Activated CD4-positive, alpha-beta T cell treated with anti-CD3 and anti-CD28 coated beads, Interleukin-2, amount 50 U/mL, for 4 hours (primary cell): ENCODE results near the gene CELF1.
A peak's percentile ranks its signal among the peaks of the same experiment; 100 is the strongest.
"Not testable (repeated sequence)": the region's sequence is repeated elsewhere in the genome, so short reads cannot be mapped to it uniquely, and the experiment has no call there.

Experiments used
- DNase-seq, 2 experiments: peaks; one replicate each; pipeline ENCODE4 v3.0.0-alpha.2; 2020

CELF1 gene

DNA sequence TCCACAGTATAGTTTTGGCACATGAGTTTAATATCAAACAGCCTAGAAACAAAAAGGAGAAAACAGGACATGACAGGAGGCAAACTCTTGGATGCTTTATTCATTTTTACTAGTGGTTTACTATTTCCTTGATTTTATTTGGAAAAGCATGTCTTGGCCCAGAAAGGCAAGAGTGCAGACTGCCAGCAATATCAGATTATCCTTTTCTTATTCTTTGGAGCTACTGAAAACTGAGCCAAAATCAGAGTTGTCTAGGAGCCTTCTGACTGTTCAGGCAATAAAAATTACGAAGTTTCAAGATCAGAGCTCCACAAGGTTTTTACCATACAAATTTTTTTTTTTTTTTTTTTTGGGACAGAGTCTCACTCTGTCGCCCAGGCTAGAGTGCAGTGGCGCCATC, 16.0 kb downstream of the CELF1 start:
- DNase-seq: no peak

DNA sequence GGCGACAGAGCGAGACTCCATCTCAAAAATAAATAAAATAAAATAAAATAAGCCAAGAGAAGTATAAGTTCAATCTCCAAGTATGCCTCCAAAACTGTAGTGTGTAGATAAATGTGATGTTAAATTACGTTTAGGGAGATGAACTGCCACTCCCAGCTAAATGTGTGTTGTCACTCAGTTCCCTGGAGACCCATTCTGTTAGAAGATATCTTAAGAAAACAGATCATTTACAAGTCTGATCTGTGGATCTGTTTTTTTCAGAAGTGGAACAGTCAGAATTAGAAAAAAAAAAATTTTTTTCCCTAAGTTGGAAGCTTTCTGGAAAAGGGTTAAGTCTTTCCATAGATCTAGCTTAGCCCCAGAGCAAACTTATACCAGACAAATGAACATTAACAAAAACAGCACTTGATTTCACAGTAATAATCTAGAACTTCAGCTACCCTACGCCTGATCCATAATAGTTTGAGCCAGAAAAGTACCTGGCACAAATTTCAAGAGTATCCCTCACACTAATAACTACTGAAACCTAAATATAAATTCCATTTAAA, 18.2 kb downstream of the CELF1 start:
- DNase-seq: no peak

DNA sequence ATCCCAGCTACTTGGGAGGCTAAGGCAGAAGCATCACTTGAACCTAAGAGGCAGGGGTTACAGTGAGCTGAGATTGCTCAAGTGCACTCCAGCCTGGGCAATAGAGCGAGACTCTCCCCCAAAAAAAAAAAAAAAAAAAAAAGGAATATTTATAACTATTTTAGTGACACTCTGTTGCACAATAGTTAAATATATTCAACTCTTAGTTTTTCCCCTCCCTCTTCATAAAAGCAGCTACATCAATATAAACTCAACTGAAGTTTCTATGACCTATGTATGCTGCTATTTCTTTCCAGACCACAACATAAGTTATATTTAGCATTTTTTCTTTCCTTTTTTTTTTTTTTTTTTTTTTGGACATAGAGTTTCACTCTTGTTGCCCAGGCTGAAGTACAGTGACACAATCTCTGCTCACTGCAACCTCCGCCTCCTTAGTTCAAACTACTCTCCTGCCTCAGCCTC, 19.2 kb downstream of the CELF1 start:
- DNase-seq: no peak

DNA sequence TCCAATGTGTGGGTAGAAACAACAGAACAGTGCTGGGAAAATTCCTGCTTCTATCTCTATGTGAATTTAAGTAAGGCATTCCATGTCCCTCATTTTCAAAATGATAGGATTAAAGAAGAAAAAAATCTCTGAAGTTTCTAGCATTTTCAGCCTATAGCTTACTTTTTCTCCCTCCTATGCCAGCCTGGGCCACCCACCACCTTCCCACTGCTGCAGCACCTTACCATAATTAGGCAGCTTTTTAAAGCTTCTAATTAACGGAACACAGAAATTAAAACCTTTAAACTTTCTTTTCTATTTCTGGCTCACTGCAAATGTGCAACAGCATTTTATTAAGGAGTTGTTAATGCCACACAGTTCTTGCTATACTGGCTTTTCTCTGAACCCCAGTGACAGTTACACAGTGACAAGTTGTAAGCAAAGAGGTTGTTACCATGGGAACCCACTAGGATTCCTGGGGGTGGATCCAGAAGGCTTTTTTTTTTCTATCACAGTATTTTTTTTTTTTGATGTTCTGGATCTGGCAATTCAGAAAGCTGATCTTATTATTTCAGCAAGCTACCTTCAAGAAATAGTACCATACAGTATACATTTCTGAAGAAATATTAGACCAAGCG, 20.2 kb downstream of the CELF1 start:
- DNase-seq: no peak

DNA sequence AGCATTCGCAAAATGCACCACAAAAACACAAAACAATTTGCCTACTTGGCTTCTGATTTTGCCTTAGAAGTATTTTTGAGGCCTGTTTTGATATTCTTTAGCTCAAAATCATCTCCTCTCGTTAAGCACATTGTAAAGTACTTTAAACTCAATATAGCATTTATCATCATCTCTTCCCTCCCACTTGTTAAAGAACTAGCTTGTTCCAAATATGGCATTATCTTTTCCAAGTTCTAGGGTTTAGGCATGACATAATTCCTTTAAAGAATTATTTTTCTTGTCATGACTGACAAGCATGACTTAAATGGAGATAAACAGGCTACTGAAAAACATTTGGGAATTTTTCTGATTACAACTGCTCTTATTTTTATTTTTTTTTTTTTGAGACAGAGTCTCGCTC, 21.3 kb downstream of the CELF1 start:
- DNase-seq: no peak

DNA sequence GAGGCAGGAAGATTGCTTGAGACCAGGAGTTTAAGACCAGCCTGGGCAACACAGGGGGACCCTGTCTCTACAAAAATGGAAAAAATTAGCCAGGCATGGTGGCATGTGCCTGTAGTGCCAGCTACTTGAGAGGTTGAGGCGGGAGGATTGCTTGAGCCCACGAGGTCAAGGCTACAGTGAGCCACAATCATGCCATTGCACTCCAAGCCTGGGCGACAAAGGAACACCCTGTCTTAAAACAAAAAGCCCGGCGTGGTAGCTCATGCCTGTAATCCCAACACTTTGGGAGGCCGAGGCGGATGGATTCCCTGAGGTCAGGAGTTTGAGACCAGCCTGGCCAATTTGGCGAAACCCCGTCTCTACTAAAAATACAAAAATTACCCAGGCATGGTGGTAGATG, 22.2 kb downstream of the CELF1 start:
- not testable (repeated sequence) for DNase-seq

DNA sequence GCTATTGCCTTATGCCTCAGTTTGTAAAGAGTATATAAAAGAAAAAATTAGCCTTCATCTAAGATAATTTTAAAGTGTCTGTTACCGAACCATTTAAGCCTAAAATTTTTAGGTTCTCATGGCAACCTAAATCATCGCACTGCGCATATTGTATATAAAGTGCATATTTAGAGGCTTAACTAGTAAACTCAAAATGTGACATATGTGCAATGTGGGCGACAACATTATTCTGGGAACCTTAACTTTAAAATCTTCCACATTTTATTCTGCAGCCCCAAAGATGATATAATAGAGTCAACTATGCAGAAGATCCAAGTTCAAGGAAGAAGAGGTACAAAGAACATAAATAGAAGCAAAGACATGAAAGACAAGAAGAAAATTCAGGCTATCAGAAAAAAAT, 23.0 kb downstream of the CELF1 start:
- no peak for DNase-seq

DNA sequence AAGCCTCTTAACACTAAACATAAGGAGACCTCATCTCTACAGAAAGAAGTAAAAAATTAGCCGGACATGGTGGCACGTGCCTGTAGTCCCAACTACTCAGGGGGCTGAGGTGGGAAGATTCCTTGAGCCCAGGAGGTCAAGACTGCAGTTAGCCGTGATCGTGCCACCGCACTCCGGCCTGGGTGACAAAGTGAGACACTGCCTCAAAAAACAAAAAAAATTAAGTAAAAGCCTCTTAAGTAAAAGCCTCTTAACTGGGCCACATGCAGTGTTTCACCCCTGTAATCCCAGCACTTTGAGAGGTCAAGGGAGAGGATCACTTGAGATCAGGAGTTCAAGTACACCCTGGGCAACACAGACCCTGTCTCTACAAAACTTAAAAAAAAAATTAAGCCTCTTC, 25.7 kb downstream of the CELF1 start:
- DNase-seq: no peak

DNA sequence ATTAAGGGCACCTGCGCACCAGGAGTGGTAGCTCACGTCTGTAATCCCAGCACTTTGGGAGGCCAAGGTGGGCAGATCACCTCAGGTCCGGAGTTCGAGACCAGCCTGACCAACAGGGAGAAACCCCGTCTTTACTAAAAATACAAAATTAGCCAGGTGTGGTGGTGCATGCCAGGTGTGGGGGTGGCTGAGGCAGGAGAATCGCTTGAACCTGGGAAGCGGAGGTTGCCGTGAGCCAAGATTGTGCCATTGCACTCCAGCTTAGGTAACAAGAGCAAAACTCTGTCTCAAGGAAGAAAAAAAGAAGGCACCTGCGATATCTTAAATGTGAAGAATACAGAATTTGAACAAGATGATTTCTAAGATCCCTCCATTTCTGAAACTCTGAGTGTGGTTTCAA, 26.9 kb downstream of the CELF1 start:
- DNase-seq: not testable (repeated sequence)

DNA sequence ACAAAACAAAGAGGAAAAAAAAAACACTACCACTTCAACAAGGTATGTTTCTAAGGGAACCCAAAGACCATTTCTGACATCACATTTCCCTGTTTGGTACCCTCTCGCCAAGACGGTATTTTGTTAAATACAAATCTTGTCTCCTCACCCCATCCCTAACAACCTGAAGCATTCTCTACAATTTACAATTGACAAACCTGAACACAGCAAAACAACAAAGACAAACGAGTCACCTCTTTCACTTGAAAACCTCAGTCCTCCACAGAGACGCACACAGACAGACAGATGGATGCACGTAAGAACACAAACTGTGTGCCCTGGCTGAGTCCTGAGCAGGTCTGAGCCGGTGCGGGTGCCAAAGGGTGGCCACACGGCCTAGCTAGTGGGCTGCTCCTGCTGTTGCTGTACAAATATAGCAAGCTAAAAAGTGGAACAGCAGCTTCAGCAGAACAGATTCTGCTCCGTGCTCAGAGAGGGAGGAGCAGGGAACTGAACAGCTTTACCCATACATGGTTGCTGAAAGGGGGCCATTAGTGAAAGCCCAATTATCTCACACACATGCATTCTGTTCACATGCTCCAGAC, 28.5 kb downstream of the CELF1 start:
- no peak for DNase-seq

DNA sequence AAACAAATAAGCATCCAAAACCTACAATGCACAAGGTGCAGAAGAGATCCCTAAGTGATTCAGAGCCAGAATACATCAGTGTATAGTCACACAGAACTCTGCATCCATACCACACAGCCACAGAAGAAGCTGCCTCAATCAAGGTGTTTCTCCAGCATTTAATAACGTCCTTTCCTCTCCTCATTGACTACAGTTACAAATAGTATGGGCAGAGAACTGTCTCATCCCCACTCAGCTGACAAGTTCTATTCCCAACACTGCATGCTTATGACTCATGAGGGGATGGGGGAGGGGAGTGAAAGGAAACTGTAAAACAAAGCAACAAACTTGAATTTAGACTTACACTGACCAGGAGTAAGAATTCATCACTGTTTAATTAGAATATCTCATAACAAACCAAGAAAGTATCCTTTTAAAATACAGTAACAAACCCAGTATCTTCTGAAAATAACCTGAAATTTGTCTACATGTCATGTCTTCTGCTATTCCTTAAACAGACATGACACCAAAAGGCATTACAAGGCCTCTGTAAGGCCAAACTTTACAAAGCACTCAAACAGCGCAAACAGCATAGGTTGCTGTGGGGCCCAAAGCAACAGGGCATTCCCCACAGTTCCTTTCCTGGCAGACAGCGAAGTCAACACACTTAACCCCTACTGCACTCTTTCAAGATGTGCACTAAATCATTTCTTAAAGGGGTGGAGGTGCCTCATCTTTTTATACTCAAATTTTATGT, 29.3 kb downstream of the CELF1 start:
- peak in 1 of 2 experiments; percentile 14 for DNase-seq

DNA sequence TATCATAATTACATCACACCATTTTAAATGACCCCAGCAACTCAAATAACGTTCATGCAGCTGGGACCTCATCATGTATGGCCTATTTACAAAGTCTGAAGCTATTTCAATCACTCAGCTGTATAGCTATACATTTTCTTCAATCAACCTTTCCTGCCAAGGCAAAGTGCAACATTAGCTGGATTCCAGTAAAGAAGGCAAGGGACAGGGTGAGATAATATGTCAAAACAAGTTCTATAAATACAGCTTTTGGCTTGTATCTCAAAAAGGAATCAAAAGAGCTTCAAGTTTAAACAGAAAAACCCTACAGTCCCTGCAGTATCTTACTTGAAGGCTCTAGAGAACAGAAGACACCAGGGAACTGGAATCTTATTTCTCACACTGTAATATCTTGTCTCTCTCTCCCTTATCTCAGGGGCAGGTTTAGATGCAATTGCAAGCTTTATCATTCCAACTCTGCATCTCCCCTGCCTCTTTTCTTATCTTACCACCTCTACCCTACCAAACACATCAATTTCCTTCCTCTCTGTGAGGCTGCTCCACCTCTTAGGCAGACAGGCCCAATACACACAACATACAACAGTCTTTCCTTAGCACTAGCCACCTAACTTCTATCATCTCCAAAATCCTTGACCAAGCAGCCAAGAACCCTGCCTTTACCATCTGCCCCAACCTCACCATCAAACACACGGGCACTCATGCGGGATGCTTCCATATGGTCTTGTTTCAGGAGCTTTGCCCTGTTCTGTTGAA, 34.5 kb downstream of the CELF1 start:
- no peak for DNase-seq

DNA sequence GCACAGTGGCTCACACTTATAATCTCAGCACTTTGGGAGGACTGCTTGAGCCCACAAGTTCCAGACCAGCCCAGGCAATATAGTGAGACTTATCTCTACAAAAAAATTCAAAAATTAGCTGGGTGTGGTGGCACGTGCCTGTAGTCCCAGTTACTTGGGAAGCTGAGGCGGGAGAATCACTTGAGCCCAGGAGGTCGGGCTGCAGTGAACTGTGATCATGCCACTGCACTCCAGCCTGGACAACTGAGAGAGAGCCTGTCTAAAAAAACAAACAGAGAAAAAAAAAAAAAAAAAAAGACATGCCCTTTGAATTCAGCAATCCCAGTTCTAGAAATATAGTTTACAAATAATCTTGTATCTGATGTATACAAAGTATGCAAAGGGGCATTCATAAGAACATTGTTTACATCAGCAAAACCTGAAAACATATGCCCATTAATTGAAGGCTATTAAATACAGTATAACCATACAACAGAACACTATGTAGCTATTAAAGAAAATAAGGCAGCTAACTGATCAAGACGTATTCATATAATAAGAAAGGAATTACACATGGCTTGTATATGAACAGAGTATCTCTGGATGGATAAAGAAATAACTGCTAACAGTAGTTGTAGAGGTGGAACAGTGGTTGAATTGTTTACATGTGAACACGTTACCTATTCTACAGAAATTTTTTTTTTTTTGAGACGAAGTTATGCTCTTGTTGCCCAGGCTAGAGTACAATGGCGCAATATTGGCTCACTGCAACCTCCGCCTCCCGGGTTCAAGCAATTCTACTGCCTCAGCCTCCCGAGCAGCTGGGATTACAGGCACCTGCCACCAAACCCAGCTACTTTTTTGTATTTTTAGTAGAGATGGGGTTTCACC, 35.7 kb downstream of the CELF1 start:
- DNase-seq: no peak

DNA sequence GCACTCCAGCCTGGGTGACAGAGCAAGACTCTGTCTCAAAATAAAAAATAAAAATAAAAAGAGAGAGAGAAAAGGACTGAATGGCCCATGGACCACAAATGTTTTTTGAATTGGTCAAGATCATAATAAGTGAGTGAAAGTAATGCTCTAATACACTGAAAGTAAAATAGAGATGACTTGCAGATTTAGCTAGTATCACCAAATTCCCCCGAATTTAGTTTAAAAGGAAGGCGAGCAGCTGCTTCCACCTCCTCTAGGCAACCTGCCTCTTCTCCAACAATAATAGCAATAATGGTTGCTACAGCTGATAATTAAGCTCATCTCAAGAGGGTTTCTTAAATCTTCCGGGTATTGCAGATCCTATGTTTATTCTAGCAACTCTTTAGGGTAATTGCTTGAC, 36.8 kb downstream of the CELF1 start:
- no peak for DNase-seq

DNA sequence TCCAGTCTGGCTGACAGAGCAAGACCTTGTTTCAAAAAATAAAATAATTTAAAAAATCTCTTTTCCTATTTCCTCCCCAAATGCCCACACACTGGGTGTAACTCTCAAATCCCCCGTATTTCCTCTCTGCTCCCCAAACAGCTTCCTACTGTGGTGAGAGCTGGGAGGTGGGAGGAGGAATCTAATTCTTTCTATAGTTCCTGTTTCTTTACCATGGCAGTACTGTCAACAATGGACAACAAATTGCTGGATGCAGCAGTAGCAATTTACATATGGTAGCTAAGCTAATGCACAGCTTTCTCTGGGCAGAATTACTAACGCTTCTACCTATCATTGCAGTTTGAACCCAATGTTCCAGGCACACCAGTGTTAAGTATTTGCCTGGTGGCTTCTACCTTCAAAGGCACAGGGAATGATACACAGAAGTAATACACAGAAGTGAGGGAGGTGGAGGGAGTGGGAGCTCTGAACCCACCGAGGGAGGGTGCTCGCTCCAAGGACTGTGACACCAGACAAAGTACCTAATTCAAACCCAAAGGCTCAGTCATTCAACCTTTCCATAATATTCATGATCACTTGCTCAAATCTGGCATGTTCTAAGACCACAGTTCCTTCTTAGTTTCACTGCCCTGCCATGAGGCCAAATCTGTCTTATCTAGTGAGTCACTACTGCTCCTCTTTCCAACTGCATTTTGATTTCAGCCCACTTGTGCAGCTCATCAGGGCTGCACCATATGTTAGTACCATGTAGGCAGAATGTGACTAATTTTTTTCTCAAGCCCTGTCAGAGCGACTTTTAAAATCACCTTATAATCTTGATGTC, 37.9 kb downstream of the CELF1 start:
- DNase-seq: peak; percentile 15 to 36

DNA sequence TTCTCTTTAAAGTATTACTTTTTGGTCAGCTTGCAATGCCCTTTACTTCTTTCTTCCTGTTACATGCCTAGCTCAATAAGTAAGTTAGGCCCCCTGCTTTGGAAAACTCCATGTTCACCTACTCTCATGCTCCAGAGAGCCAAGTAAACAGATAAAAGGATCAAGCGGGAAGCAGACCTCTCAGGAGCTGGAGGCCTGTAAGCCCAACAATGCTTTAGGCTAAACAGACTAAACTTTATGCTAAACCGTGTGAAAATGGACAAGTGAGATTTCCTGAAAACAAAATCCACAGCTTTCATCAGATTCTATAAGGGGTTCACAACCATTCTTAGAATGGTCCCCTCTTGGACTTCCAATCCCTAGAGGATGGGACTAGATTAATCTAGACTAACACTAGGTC, 40.2 kb downstream of the CELF1 start:
- DNase-seq: no peak

DNA sequence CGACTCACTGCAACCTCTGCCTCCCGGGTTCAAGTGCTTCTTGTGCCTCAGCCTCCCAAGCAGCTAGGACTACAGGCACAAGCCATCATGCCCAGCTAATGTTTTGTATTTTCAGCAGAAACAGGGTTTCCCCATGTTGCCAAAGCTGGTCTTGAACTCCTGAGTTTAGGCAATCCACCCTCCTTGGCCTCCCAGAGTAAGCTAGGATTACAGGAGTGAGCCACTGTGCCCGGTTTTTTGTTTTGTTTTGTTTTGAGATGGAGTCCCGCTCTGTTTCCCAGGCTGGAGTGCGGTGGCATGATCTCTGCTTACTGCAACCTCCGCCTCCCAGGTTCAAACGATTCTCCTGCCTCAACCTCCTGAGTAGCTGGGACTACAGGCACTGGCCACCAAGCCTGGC, 41.0 kb downstream of the CELF1 start:
- no peak for DNase-seq

DNA sequence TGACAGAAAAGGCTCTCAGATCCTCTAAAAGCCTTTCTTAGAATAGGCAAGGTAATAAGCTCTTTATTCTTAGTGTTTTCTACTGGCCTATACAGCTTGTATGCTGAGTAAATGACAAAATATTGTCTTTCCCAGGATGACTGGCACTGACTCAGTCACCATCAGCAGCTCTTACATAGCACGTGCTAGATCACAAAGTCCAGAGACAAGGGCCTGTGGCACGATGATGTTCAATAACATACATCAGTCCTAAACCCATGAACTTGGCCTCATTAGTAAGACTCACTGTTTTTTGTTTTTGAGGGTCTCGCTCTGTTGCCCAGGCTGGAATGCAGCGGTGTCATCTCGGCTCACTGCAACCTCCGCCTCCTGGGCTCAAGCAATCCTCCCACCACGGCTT, 42.7 kb downstream of the CELF1 start:
- DNase-seq: no peak

DNA sequence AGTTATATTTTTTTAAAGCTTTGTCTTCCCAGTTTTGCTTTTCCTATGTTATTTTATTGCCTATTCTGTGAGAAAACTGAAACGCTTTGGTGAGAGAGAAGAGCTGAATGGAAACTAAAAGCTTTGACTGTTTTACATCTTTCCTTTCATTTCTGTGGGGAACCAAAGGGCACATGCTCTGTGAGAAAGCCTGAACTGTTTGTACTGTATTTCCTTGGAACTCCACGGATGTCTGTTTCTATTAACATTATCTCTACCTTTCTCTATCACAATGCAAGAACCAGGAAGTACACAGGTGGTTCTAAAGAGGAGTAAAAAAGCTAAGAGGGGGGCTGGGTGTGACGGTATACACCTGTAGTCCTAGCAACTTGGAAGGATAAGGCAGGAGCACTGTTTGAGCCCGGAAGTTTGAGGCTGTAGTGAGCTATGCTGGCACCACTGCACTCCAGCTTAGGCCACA, 43.8 kb downstream of the CELF1 start:
- DNase-seq: no peak

DNA sequence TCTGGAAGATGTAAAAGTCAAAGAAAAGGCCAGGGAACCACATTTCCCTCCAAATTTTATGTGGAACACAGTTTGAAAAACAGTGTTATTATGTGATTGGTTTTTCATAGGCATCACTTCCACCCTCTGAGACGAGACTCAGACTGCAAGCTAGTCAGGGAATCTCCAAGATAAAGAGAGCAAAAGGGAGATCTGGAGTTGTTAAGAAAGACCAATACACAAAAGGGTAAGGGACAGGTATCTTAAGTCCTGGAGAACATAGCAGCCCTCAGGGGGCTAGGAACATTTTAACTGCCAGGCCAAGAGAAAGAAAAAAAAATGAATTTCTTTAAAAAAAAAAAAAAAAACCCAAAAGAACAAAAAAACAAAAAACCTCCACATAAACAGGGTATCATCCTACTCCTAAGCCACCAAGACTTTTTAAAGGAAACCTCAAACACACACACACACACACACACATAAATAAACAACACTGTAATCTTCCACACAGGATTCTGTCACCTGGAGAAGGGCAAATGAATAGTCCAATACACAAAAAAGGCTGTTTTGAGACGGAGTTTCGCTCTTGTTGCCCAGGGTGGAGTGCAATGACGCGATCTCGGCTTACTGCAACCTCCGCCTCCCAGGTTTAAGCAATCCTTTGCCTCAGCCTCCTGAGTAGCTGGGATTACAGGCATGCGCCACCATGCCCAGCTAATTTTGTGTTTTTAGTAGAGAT, 44.5 kb downstream of the CELF1 start:
- no peak for DNase-seq
